Measurements from ENCODE around the gene ZNF648. TPM values are rescaled to one million over a fixed set of nuclear protein-coding genes. Genes with fewer than 3 reads are reported as not detected.

ZNF648 gene, protein sequence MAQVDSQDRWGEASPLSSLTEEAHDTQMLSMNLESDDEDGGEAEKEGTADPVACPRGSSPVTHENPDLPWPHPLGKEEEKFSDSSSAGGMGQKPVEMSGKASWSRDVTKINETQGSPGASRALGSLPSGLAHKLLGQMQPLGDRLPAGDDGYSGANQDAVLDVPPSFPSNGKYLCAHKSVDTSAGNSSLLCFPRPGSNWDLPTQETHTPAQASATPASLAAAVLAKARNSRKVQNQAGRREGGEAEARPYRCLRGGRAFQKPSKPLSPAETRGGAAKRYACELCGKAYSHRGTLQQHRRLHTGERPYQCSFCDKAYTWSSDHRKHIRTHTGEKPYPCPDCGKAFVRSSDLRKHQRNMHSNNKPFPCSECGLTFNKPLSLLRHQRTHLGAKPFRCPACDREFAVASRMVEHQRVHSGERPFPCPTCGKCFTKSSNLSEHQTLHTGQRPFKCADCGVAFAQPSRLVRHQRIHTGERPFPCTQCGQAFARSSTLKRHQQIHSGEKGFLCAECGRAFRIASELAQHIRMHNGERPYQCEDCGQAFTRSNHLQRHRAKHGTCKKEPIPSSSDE
- total RNA-seq = not detected in 2 replicates

DNA sequence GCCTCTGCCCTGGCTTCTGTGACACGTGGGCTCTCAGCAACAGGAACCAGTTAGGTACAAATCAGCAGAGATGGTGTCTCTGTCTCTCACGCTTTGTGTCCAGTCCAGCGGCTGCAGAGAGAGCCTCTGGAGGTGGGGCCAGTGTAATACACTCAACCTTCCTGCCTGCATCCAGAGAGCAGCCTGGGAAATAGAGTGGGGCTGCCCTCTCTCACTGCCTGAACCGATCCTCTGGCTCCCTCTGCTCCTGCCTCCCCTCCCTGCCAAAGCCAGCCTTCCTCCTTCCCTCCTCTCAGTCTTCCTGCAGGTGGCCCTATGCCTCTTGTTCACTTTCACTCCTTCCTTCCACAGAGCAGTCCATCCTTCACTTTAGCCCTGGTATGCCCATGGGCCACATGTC is at the start of gene ZNF648:
Gene ZNF648, minus strand, starts transcription at position 119 of the 400 bp plus-strand sequence. CDS start 3,702 bp downstream, outside the sequence.

All from thoracic aorta endothelial cell (primary cell).